Muscle layer of duodenum (tissue), 2 donors: ENCODE results near the gene CRYBA2.

Experiments used
- H3K27ac ChIP-seq: one replicate; pipeline ENCODE4 v1.7.0; 2013; ENCODE audit warnings: mild to moderate bottlenecking, low read length
- H3K27me3 ChIP-seq: one replicate; pipeline ENCODE4 v1.7.0; 2013; ENCODE audit warnings: low read depth, mild to moderate bottlenecking, control low read depth, low read length
- H3K36me3 ChIP-seq, 2 donors: one replicate each; pipeline ENCODE4 v1.7.0; 2013; ENCODE audit warnings: low read length in 2 of 2, control low read depth in 1 of 2, mild to moderate bottlenecking in 1 of 2; ENCODE audit not compliant: insufficient read depth in 2 of 2, control insufficient read depth in 1 of 2
- H3K4me1 ChIP-seq, 2 donors: one replicate each; pipeline ENCODE4 v1.7.0; 2013; ENCODE audit warnings: low read length in 2 of 2, mild to moderate bottlenecking in 2 of 2, control low read depth in 1 of 2, moderate library complexity in 1 of 2; ENCODE audit not compliant: insufficient read depth in 2 of 2, control insufficient read depth in 1 of 2
- H3K4me3 ChIP-seq, 2 donors: one replicate each; pipeline ENCODE4 v1.7.0; 2013; ENCODE audit warnings: low read length in 2 of 2, low read depth in 1 of 2, mild to moderate bottlenecking in 1 of 2
- H3K9me3 ChIP-seq, 2 donors: one replicate each; pipeline ENCODE4 v1.7.0; 2013; ENCODE audit warnings: low read length in 2 of 2, control low read depth in 1 of 2, mild to moderate bottlenecking in 1 of 2; ENCODE audit not compliant: control insufficient read depth in 1 of 2
- donor health status: healthy.

CRYBA2 gene

GRCh38 chr2:218996937-218997336 lies 3.7 kb upstream of the CRYBA2 start:
- Histone ChIP-seq H3K27ac (no peak overlapping the region), H3K36me3 (no peaks in the 10 kb centered on the region), H3K4me3 (no peak overlapping the region), H3K9me3 (no peaks in the 10 kb centered on the region), H3K4me1 (peaks cover 3 to 39% of the 10 kb centered on the region in 2 donors), H3K27me3 (peaks cover 61% of the 10 kb centered on the region)

- Histone ChIP-seq H3K4me1 (peaks cover 3 to 31% of the 10 kb centered on the region in 2 donors), H3K27ac (no peak overlapping the region), H3K36me3 (no peaks in the 10 kb centered on the region), H3K27me3 (peaks cover 61% of the 10 kb centered on the region), H3K4me3 (peak overlapping the region; percentile 42 to 57), H3K9me3 (no peaks in the 10 kb centered on the region)
These were observed 2.9 kb upstream of the CRYBA2 start for GRCh38 chr2:218995972-218996711.

- H3K36me3 ChIP-seq = no peaks in the 10 kb centered on the region
- H3K27me3 ChIP-seq = peaks cover 61% of the 10 kb centered on the region
- no peak overlapping the region for H3K27ac ChIP-seq
These were observed 2.3 kb upstream of the CRYBA2 start for GRCh38 chr2:218995561-218995960.

GRCh38 chr2:218992703-218993344 lies 398 bp downstream of the CRYBA2 start:
- H3K36me3 ChIP-seq = no peaks in the 10 kb centered on the region
- H3K27ac ChIP-seq = no peak overlapping the region
- peaks cover 3 to 31% of the 10 kb centered on the region in 2 donors for H3K4me1 ChIP-seq
- H3K9me3 ChIP-seq = no peaks in the 10 kb centered on the region
- H3K4me3 ChIP-seq = peak overlapping the region in 1 of 2 donors; percentile 64
- peaks cover 69% of the 10 kb centered on the region for H3K27me3 ChIP-seq

More at GRCh38 chr2:218995561-218995960, 2.3 kb upstream of the CRYBA2 start:
- Histone ChIP-seq H3K4me1 (peaks cover 3 to 31% of the 10 kb centered on the region in 2 donors), H3K4me3 (no peak overlapping the region), H3K9me3 (no peaks in the 10 kb centered on the region)

GRCh38 chr2:218992196-218992595 lies 1.0 kb downstream of the CRYBA2 start:
- Histone ChIP-seq H3K27ac (no peak overlapping the region), H3K27me3 (peaks cover 73% of the 10 kb centered on the region), H3K4me1 (peaks cover 3 to 31% of the 10 kb centered on the region in 2 donors)

GRCh38 chr2:218991674-218992168 lies 1.5 kb downstream of the CRYBA2 start:
- Histone ChIP-seq H3K4me3 (no peak overlapping the region), H3K36me3 (no peaks in the 10 kb centered on the region), H3K4me1 (peaks cover 3 to 31% of the 10 kb centered on the region in 2 donors), H3K9me3 (no peaks in the 10 kb centered on the region), H3K27ac (no peak overlapping the region), H3K27me3 (peaks cover 78% of the 10 kb centered on the region)

More at GRCh38 chr2:218992196-218992595, 1.0 kb downstream of the CRYBA2 start:
- H3K4me3 ChIP-seq = no peak overlapping the region
- H3K9me3 ChIP-seq = no peaks in the 10 kb centered on the region
- no peaks in the 10 kb centered on the region for H3K36me3 ChIP-seq

- H3K4me1 ChIP-seq = peaks cover 3 to 24% of the 10 kb centered on the region in 2 donors
- H3K9me3 ChIP-seq = no peaks in the 10 kb centered on the region
- H3K36me3 ChIP-seq = no peaks in the 10 kb centered on the region
- H3K4me3 ChIP-seq = no peak overlapping the region
- no peak overlapping the region for H3K27ac ChIP-seq
- H3K27me3 ChIP-seq = peaks cover 85% of the 10 kb centered on the region
These were observed 2.6 kb downstream of the CRYBA2 start for GRCh38 chr2:218990612-218991011.

- Histone ChIP-seq H3K9me3 (no peaks in the 10 kb centered on the region), H3K27me3 (peaks cover 80% of the 10 kb centered on the region), H3K4me1 (peaks cover 3 to 28% of the 10 kb centered on the region in 2 donors), H3K27ac (no peak overlapping the region), H3K36me3 (no peaks in the 10 kb centered on the region), H3K4me3 (no peak overlapping the region)
These were observed 3.2 kb downstream of the CRYBA2 start for GRCh38 chr2:218990052-218990451.

- H3K9me3 ChIP-seq = no peaks in the 10 kb centered on the region
- H3K27me3 ChIP-seq = peaks cover 80% of the 10 kb centered on the region
- no peak overlapping the region for H3K27ac ChIP-seq
- no peak overlapping the region for H3K4me3 ChIP-seq
- H3K36me3 ChIP-seq = no peaks in the 10 kb centered on the region
- H3K4me1 ChIP-seq = peaks cover 1 to 32% of the 10 kb centered on the region in 2 donors
These were observed 4.6 kb downstream of the CRYBA2 start for GRCh38 chr2:218988650-218989049.

GRCh38 chr2:218988164-218988563 lies 5.1 kb downstream of the CRYBA2 start:
- no peaks in the 10 kb centered on the region for H3K36me3 ChIP-seq
- no peak overlapping the region for H3K4me3 ChIP-seq
- H3K27ac ChIP-seq = no peak overlapping the region
- H3K9me3 ChIP-seq = no peaks in the 10 kb centered on the region
- peaks cover 0 to 28% of the 10 kb centered on the region in 2 donors for H3K4me1 ChIP-seq
- peaks cover 80% of the 10 kb centered on the region for H3K27me3 ChIP-seq

- no peaks in the 10 kb centered on the region for H3K9me3 ChIP-seq
- H3K36me3 ChIP-seq = no peaks in the 10 kb centered on the region
- H3K4me3 ChIP-seq = no peak overlapping the region
- H3K4me1 ChIP-seq = peaks cover 0 to 37% of the 10 kb centered on the region in 2 donors
- H3K27ac ChIP-seq = no peak overlapping the region
- H3K27me3 ChIP-seq = peaks cover 76% of the 10 kb centered on the region
These were observed 7.0 kb downstream of the CRYBA2 start for GRCh38 chr2:218986148-218986761.
